Cardiac septum (tissue), 1 donor: ENCODE measurements around the gene ATP8A1. TPM values are rescaled to one million over a fixed set of nuclear protein-coding genes. Genes with fewer than 3 reads are reported as not detected.

Experiments used
- DNase-seq: peaks from one replicate; pipeline ENCODE4 v3.0.0-alpha.2; 2020; ENCODE audit warnings: low spot score
- intact Hi-C: fragments of 100-400 bp; cut with DNase I; formaldehyde crosslinking; loops from one replicate; pipeline ENCODE4 v1.14.0; 2022
- total RNA-seq: library from RNA; stranded (reverse); fragmentation: NEBNext Ultra II Directional; extraction: Animal tissue kit (Norgen Biotek cat#: 25700); gene quantifications from one replicate; pipeline ENCODE4 v1.2.1, GENCODE V29; 2021
- donor health status: DM: no; HTN: no; CAD: no.

Gene ATP8A1
- total RNA-seq, 1 donor from 2014 or later: 22.1 TPM

- intact Hi-C loops: no loop called here
- DNase-seq: no peak
These were observed 113.8 kb downstream of the ATP8A1 start for GRCh38 chr4:42543126-42543525.

GRCh38 chr4:42541647-42542046 lies 115.3 kb downstream of the ATP8A1 start:
- DNase-seq: no peak
- intact Hi-C loops: no loop called here

- intact Hi-C loops: no loop called here
- DNase-seq: no peak
These were observed 123.9 kb downstream of the ATP8A1 start for GRCh38 chr4:42533042-42533441.

DNA sequence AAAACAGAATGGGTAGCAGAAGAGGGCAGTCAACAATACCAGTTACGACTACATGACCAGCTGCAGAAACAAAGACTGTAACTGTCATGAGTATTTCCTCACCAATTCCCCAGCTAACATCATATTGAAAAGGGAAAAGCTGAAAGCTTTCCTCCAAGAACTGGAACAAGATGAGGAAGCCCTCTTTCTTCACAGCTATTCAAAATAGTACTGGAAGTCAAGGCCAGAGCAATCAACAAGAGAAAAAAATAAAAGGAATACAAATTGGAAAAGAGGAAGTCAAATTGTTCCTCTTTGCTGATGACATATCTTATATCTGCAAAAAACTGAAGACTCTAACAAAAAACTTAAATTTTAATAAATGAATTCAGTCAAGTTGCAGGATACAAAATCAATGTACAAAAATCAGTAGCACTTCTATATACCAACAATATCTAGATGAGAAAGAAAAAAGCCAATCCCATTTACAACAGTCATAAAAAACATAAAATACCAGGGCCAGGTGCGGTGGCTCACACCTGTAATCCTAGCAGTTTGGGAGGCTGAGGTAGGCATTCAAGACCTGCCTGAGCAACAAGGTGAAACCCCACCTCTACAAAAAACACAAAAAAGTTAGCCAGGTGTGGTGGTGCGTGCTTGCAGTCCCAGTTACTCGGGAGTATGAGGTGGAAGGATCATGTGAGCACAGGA lies 125.4 kb downstream of the ATP8A1 start:
- no peak for DNase-seq
- intact Hi-C loops: no loop called here

DNA sequence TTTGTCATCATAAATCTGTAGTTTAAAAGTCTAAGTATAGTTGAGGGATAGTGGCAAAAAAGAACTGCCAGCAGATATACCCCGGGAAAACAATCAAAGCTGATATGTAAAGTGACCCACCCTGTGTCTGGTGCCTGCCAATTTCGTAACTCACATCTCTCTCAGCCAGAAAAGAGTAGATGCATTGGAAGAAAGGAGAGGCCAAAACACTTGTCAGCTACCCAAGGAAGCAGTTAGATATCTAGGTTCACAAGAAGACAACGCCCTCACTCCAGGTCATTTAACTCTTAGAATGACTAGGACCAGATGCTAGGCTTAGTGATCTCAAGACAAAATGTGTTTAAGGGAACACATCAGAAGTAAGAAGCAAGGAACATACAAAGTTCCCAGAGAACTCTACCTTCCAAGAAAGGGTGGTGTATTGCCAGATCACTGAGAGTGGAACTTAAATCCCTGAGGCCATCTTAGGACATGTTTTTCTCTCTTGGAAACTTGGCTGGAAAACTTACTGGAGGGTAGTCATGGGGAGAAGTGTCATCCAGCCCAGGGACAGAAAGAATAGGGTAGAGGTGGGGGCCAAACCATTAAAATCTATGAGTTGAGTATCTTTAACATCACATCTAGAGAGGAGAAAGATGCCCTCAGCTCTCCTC lies 133.7 kb downstream of the ATP8A1 start:
- DNase-seq: no peak
- intact Hi-C loops: no loop called here

- intact Hi-C loops: loop anchor here (1.0 to 2.0 kb wide), 2 partner anchors 149 to 238 kb away; no protein-coding TSS in a partner anchor
- DNase-seq: no peak
These were observed 137.0 kb downstream of the ATP8A1 start for GRCh38 chr4:42519803-42520417.

DNA sequence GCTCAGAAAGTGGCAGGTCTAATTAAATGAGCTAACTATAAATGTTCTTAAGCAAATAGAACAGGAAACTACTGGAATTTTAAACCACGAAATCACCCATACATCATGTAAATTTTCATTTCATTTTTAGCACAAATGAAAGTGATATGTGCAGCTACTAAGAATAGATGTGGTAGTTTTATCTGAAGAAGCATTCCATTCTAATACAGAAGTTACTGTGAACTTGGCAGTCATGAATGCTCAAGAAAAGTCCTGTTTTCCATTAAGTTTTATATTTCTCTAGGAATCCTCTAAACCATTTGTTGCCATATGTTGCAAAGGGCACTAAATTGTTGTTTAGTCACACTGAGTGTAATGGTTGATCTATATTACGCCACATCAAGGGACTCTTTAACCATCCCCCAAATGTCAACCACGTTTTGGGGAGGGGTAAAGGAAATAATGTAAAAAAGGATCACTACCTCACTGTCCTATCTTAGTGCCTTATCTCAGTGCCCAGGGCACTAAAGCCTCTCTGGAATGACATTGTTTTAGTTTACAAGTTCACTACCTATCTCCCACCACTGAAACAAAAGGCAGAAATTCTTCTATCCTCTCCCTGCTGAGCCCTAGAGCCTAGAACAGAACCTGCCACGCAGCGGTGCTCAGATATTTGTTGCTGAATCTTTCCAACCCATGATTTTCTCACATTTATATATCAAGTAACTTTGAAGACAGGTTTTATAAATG lies 141.6 kb downstream of the ATP8A1 start:
- intact Hi-C loops: no loop called here

GRCh38 chr4:42513748-42514492 lies 143.0 kb downstream of the ATP8A1 start:
- intact Hi-C loops: no loop called here

More for the DNA sequence above, 141.6 kb downstream of the ATP8A1 start:
- DNase-seq: no peak

DNA sequence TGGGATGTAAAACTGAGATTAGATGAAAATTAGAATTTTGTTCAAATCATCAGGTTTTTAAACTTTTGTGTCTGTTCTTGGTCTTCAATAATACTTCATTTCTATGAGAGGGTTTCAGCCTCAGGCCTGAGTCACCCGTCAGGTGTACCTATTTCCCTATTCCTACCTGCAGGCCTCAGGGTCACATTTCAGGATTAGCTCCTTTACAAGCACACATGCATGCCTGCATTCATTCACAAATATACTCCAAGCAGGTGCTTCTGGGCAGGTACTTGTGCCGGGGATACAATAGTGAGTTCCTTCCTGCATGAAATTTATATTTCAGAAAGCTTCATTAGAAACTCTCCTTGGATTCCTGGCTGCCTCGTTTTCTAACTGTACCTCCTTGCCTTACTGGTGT lies 144.7 kb downstream of the ATP8A1 start:
- intact Hi-C loops: no loop called here
- DNase-seq: no peak

More at GRCh38 chr4:42513748-42514492, 143.0 kb downstream of the ATP8A1 start:
- no peak for DNase-seq

GRCh38 chr4:42510225-42510624 lies 146.7 kb downstream of the ATP8A1 start:
- intact Hi-C loops: no loop called here
- no peak for DNase-seq

GRCh38 chr4:42501624-42502401 lies 155.1 kb downstream of the ATP8A1 start:
- intact Hi-C loops: no loop called here
- no peak for DNase-seq

DNA sequence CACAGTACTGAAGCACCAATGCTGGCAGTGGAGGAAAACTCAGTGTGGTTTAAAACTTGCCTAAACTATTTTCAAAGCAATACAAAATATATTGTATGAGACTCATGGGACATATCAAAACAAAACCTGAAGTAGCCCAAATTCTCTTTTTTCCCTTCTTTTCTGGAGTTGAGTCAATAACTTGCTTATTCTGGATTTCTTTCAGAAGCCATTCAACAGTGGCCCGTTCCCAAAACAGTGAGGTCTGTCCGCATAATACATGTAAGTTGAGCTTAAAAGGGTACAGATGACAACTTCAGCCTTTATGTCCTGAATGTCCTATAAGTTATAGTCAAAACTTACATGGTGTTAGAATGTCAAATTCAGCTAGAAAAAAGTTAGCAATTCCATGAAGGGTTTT lies 158.9 kb downstream of the ATP8A1 start:
- DNase-seq: no peak
- intact Hi-C loops: no loop called here

DNA sequence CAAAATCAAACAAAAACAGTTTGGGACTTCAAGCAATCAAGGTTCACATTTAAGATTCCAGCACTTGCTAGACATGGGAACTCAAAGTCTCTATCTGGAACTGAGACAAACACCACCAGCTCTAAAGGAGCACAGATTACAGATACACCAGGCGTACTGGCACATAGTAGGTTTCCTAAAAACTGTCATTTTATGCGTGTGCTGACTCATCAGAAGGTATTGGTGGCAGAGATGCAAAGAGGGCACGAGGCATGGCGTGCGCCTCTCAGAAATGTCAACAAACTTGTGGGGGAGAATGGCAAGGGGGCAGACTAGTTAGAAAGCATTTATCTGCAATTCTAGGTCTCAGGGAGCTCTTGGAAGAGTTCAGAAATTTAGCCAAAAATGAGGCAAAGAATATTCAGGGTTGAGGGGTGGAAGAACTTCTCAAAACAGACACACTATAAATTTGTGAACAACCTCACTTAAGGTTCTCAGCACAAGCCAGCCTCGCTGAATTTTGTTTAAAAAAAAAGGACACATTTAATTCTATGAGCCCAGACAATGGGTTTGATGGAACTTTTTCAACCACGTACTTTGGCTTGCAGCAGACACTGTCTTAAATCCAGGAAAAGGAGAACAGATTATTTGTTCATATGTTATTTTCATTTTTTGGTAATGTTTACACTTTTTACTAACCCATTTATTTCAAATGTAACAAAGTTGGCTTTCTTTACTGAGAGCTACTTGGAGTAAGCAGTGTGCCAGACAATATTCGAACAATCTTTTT lies 159.6 kb downstream of the ATP8A1 start:
- intact Hi-C loops: no loop called here
- no peak for DNase-seq

DNA sequence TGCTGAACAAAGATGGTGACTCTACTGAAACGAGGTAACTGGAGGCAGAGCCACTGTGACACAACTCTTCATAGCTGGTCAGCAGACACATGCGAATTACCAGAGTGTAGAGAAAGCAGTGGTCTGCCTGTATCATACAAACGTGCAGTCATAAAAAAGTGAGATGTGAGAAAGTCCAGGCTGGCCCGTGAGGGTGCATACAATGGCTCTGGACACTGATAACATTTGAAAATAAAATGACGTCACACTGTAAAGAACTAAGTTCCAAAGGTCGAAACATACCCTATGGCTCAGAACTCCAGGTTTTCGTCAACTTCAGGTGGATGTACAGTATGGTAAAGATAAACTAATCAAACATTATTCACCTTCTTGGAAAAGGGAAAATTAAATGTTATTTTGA lies 163.9 kb downstream of the ATP8A1 start:
- intact Hi-C loops: no loop called here

DNA sequence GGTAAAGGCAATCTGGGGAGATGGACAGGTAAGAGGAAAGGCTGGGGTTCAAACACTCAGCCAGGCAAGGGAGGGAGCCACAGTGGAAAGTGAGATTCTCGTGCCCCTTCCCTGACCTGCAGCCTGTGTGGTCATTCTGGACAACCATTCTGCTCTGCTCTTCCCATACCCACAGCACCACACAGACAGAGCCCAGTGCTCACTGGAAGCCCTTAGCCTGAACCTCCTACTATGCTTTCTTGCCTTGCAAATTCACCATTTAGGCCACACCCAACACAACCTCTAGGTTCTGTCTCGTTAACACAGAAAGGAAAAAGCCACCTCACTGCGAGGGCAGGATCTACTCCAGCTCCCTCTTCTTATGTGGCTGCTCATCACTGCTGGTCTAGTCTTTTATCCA lies 166.9 kb downstream of the ATP8A1 start:
- no peak for DNase-seq
- intact Hi-C loops: no loop called here

More for the DNA sequence above, 163.9 kb downstream of the ATP8A1 start:
- DNase-seq: no peak

DNA sequence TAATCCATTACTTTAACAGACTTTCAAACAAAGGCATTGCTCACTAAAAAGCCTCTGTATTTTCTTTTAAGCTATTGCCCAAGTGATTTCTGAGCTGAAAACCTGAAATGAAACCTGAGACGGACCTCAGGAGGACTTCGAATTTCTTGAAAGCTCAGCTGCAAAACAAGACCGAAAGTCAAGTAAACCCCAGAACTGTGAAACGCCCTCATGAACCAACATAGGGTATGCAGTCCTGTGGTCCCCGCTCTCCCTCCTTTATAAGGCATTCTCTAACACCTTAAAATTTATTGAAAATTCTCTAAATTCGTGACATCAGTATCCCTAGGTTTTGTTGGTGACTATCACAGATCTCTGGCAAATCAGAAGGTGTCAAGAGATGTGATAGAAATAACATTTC lies 167.8 kb downstream of the ATP8A1 start:
- intact Hi-C loops: no loop called here
- no peak for DNase-seq

- DNase-seq: no peak
- intact Hi-C loops: no loop called here
These were observed 168.4 kb downstream of the ATP8A1 start for GRCh38 chr4:42488554-42488953.

DNA sequence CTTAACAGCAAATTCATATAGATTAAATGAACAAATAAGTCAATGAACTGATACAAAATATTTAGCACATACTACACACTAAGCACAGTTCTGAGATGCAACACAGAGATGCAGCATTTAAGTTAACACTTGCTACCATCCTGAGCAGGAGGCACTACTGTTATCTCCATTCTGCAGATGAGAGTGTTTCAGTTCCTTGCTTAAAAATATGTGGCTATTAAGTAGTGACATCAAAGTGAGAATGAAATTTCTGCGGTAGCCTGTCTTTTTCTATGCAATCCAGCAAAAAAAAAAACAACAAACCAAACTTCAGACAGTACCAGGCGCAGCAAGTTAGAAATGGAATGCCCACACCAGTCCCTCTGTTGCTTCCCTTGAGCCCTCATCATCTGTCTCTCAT lies 168.8 kb downstream of the ATP8A1 start:
- DNase-seq: no peak
- intact Hi-C loops: no loop called here
